Activated T-cell treated with anti-CD3 and anti-CD28 coated beads, Interleukin-2, amount 50 U/mL, for 72 hours (primary cell): Measurements from ENCODE around the gene EVX2. TPM values are rescaled to one million over a fixed set of nuclear protein-coding genes. Genes with fewer than 3 reads are reported as not detected.

Experiments
- ATAC-seq, 2 donors: fragments of 150-1000 bp; cut with Tn5 transposase; replicated peaks in 1 of 2; 2 replicates each; pipeline ENCODE4 v1.10.0; 2021; ENCODE audit warnings: moderate library complexity in 2 of 2, mild to moderate bottlenecking in 1 of 2
- DNase-seq, 2 donors: peaks; one replicate each; pipeline ENCODE4 v3.0.0; 2021 to 2022; ENCODE audit warnings: mixed read lengths in 1 of 2
- H3K27ac Mint-ChIP-seq: one replicate; pipeline ENCODE4 v1.8.0; 2022; ENCODE audit warnings: mild to moderate bottlenecking, moderate library complexity, mixed read lengths
- H3K27me3 Mint-ChIP-seq: one replicate; pipeline ENCODE4 v1.8.0; 2022; ENCODE audit warnings: low read depth, mixed read lengths
- H3K36me3 Mint-ChIP-seq, 2 donors: one replicate each; pipeline ENCODE4 v1.8.0; 2022; ENCODE audit warnings: mixed read lengths in 2 of 2, mild to moderate bottlenecking in 1 of 2; ENCODE audit not compliant: insufficient read depth in 2 of 2
- H3K4me1 Mint-ChIP-seq: one replicate; pipeline ENCODE4 v1.8.0; 2022; ENCODE audit warnings: low read depth, mixed read lengths
- H3K4me3 Mint-ChIP-seq, 2 donors: one replicate each; pipeline ENCODE4 v1.8.0; 2022; ENCODE audit warnings: mild to moderate bottlenecking in 2 of 2, mixed read lengths in 2 of 2, moderate library complexity in 2 of 2
- H3K9me3 Mint-ChIP-seq, 2 donors: one replicate each; pipeline ENCODE4 v1.8.0; 2022; ENCODE audit warnings: mixed read lengths in 2 of 2
- total RNA-seq, 2 donors: library from RNA; stranded (reverse); gene quantifications; one replicate each; pipeline ENCODE4 v1.2.3, GENCODE V29; 2022

EVX2 gene
- total RNA-seq, 2 donors from 2014 or later, result not detected

GRCh38 chr2:176109192-176109901, 25.6 kb upstream of the EVX2 start:
- DNase-seq (no peak), ATAC-seq (no peak)
- Mint-ChIP-seq H3K9me3 (no peaks in the 10 kb centered on the region), H3K27me3 (peaks cover 78% of the 10 kb centered on the region), H3K27ac (peak overlapping the region; percentile 68), H3K4me3 (peak overlapping the region; percentile 54 to 58), H3K36me3 (peaks cover 2 to 3% of the 10 kb centered on the region in 2 donors), H3K4me1 (peaks cover 39% of the 10 kb centered on the region)

DNA sequence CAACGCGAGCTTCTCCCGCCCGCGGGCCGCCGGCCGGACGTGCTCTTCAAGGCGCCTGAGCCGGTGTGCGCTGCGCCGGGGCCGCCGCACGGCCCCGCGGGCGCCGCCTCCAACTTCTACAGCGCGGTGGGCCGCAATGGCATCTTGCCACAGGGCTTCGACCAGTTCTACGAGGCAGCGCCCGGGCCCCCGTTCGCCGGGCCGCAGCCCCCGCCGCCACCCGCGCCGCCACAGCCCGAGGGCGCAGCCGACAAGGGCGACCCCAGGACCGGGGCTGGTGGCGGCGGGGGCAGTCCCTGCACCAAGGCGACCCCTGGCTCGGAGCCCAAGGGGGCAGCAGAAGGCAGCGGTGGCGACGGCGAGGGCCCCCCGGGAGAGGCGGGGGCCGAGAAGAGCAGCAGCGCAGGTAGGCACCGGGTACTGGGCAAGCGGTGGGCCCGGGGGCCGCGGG, 24.0 kb upstream of the EVX2 start:
- H3K9me3 Mint-ChIP-seq, result no peaks in the 10 kb centered on the region
- peaks cover 78% of the 10 kb centered on the region for H3K27me3 Mint-ChIP-seq
- no peak overlapping the region for H3K4me3 Mint-ChIP-seq
- ATAC-seq (no peak), DNase-seq (no peak)
- H3K27ac Mint-ChIP-seq, result no peak overlapping the region
- peaks cover 2 to 3% of the 10 kb centered on the region in 2 donors for H3K36me3 Mint-ChIP-seq
- peaks cover 47% of the 10 kb centered on the region for H3K4me1 Mint-ChIP-seq

DNA sequence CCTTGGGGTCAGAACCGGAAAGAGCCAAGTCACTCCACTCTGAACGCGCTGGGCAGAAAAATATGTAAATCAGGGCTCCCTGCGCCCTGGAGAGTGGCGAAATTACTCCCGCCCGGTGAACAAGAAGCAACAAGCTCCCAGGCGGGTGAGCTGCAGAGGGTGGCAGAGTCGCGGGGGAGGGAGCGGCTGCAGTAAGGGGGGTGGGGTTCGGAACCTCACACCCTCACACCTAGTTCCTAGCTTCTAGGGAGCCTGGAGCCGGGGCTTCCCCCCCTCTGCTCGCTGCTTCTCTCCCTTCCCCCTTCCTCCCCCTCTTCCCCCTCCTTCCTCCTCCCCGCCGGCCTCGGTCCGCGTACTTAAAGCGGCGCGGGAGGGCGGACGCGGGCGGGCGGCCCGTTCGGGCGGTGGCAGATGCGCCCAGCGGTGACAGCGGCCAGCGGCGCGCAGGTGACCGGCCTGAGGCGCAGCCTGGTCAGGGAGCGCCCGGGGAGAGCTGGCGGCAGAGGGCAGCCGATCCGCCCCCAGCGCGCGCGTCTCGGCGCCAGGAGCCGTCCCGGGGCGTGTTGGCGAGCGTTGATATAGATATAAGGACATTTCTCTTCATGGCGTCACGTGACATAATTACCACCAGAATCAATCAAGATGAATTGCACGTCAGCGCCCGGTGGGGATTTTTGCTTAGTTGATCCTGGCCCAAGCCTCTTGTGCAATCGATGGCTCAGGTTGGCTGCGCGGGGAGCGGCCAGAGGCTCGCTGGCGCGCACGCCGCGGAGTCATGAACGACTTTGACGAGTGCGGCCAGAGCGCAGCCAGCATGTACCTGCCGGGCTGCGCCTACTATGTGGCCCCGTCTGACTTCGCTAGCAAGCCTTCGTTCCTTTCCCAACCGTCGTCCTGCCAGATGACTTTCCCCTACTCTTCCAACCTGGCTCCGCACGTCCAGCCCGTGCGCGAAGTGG, 23.1 kb upstream of the EVX2 start, which contains the start of gene HOXD11:
Gene HOXD11, plus strand, starts transcription at position 700 of the 959 bp plus-strand sequence. Its CDS starts 76 bp downstream, at position 776.
- H3K27me3 Mint-ChIP-seq, result peaks cover 78% of the 10 kb centered on the region
- H3K27ac Mint-ChIP-seq, result peak within 1 kb of the TSS; percentile 12
- peak within 1 kb of the TSS; percentile 67 to 73 for H3K4me3 Mint-ChIP-seq
- H3K4me1 Mint-ChIP-seq, result peaks cover 47% of the 10 kb centered on the region
- ATAC-seq (peak; percentile 24 to 28), DNase-seq (no peak)
- peaks cover 2 to 5% of the 10 kb centered on the region in 2 donors for H3K36me3 Mint-ChIP-seq
- no peaks in the 10 kb centered on the region for H3K9me3 Mint-ChIP-seq

DNA sequence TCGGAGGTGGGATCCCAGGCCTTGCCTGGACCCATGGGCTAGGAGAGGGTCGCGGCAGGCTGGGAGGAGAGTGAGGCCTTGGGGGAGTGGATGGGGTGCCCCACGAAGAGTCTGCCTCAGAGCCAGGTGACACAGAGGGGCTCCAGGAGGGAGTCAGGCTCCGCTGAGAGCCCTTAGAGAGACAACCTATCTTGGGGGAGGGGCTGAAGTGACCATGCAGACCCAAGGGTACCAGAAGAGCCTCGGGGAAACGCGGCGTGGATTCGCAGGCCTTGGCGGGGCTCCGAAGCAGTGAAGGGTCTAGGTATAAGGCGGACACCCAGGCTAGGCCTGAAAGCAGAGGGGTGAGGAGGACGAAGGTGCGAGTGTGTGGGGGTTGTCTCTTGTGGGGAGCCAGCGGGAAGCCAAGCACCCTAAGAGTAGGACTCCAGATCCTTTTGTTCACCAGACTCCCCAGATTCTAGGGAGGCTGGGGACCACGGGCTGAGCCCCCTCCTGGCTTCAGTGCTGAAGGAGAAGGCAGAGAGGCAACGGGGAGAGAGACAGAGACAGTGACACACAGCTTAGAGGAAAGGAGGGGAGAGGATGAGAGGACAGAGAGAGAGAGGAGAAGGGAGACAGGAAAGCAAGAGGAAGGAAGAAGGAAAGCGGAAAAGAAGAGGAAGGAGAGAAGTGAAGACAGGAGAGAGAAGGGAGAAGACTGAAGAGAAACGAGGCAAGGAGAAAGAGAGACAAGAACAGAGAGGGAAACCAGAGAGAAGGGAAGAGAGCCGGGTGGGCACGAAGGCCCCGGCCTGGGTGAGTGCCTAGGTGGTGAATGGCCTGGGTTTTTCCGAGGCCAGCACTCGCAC, 22.2 kb upstream of the EVX2 start:
- H3K4me3 Mint-ChIP-seq, result peak overlapping the region; percentile 53 to 73
- no peaks in the 10 kb centered on the region for H3K9me3 Mint-ChIP-seq
- peaks cover 43% of the 10 kb centered on the region for H3K4me1 Mint-ChIP-seq
- peaks cover 2 to 5% of the 10 kb centered on the region in 2 donors for H3K36me3 Mint-ChIP-seq
- peaks cover 80% of the 10 kb centered on the region for H3K27me3 Mint-ChIP-seq
- ATAC-seq, result peak in 1 of 2 donors; percentile 21
- DNase-seq, result no peak
- H3K27ac Mint-ChIP-seq, result peak overlapping the region; percentile 12

GRCh38 chr2:176105078-176105729, 21.4 kb upstream of the EVX2 start:
- peak overlapping the region; percentile 49 to 54 for H3K4me3 Mint-ChIP-seq
- H3K27me3 Mint-ChIP-seq, result peaks cover 81% of the 10 kb centered on the region
- DNase-seq, result no peak
- no peaks in the 10 kb centered on the region for H3K9me3 Mint-ChIP-seq
- H3K27ac Mint-ChIP-seq, result no peak overlapping the region
- ATAC-seq, result no peak
- peaks cover 43% of the 10 kb centered on the region for H3K4me1 Mint-ChIP-seq
- peaks cover 2 to 5% of the 10 kb centered on the region in 2 donors for H3K36me3 Mint-ChIP-seq

DNA sequence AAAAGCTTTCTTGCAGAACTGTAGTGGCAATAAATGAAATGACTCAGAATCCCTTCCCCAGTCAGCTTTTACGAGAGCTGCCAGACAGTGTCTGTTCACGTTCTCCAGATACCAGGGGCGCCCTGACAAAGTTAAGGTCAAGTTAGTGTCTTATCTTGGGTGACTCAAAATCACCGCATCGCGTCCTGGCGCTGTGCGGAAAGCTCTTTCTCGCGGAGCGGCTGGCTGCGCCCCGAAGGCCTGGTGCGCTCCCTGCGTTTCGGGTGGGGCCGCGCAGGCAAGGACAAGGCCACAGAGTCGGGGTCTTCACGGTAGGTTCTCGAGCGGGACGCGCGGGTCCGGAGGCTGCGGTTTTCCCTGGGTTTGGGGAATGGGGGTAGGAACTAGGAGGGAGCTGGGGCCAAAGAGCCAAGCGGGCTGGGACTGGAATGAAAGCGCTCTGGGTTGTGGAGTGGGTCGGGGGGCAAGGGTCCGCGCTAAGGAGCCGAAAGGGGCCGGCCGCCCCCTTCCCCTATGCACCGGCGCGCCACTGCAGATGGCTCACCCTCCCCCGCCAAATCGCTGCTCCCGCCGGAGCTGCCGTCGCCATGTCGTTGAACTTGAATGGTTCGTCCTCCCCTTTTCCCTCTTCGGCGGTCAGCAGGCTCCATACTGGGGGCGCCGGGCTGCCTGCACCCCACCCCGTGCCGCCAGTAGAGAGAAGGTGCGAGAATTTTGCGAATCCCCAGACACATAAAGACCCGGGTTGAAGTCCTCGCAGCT, 20.7 kb upstream of the EVX2 start:
- Mint-ChIP-seq H3K4me3 (peak overlapping the region; percentile 54 to 75), H3K9me3 (no peaks in the 10 kb centered on the region), H3K4me1 (peaks cover 39% of the 10 kb centered on the region), H3K27ac (no peak overlapping the region), H3K27me3 (peaks cover 76% of the 10 kb centered on the region), H3K36me3 (peaks cover 2 to 5% of the 10 kb centered on the region in 2 donors)
- no peak for DNase-seq
- ATAC-seq, result peak; percentile 35 to 39

DNA sequence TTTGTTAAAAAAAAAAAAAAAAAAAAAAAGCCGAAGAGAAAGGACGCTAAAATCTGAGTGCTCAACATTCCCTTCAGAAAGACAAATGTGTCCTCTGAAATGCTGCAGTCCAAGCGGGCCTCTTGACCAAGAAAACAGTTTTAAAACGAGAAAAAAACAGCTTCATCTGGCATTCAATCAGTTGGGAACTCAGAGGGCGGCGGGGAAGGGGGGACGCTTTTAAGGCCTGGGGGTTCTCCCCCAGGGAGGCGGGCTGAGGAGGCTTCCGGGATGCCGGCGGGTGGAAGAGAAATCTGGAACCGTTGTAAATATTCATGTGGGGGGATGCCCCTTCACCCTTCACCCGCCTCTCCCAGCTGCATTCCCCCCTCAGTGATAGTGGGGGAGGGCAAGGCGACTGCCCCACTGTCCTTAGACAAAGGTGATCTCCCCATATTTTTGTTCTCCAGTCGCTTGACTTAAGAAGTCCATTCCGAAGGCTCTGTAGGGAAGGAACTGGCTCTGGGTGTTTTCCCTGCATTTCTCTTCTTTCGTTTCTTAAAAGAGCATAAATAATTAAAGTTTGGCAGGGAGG, 20.1 kb upstream of the EVX2 start:
- peaks cover 32% of the 10 kb centered on the region for H3K4me1 Mint-ChIP-seq
- DNase-seq (no peak), ATAC-seq (no peak)
- no peak overlapping the region for H3K27ac Mint-ChIP-seq
- no peaks in the 10 kb centered on the region for H3K9me3 Mint-ChIP-seq
- peaks cover 0 to 5% of the 10 kb centered on the region in 2 donors for H3K36me3 Mint-ChIP-seq
- peaks cover 76% of the 10 kb centered on the region for H3K27me3 Mint-ChIP-seq
- peak overlapping the region in 1 of 2 donors; percentile 54 for H3K4me3 Mint-ChIP-seq

GRCh38 chr2:176103194-176103593, 19.4 kb upstream of the EVX2 start:
- Mint-ChIP-seq H3K27ac (no peak overlapping the region), H3K4me1 (peaks cover 30% of the 10 kb centered on the region), H3K27me3 (peaks cover 75% of the 10 kb centered on the region), H3K4me3 (no peak overlapping the region), H3K36me3 (peaks cover 0 to 5% of the 10 kb centered on the region in 2 donors), H3K9me3 (no peaks in the 10 kb centered on the region)
- no peak for DNase-seq
- ATAC-seq, result no peak

DNA sequence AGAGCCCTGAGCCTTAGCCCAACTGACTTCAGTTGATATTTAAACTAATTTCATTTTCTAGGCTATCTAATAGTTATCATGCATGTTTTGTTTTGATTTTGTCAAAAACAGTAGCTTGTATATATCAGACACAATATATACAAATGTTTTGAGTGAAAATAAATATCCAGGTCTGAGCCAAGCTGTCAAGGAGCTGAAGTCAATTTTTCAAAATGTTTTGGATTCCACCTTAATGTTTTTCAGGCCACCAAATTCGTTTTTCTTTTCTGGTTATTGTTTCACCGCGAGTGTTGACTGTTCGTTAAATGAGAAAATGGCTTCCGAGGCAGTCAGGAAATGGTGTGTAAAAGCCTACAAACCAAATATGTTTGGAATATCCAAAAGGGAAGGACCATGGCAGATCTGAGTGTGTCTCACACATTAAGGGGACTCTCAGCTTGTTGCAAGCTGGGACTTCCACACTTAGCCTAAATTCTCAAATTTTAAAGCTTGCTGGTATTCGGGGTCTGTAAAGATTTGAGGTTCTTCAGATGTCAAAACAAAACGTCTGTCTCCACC, 18.6 kb upstream of the EVX2 start:
- Mint-ChIP-seq H3K36me3 (peaks cover 0 to 5% of the 10 kb centered on the region in 2 donors), H3K27me3 (peaks cover 83% of the 10 kb centered on the region), H3K4me3 (no peak overlapping the region), H3K27ac (no peak overlapping the region), H3K9me3 (no peaks in the 10 kb centered on the region), H3K4me1 (peaks cover 37% of the 10 kb centered on the region)
- DNase-seq, result no peak
- no peak for ATAC-seq

DNA sequence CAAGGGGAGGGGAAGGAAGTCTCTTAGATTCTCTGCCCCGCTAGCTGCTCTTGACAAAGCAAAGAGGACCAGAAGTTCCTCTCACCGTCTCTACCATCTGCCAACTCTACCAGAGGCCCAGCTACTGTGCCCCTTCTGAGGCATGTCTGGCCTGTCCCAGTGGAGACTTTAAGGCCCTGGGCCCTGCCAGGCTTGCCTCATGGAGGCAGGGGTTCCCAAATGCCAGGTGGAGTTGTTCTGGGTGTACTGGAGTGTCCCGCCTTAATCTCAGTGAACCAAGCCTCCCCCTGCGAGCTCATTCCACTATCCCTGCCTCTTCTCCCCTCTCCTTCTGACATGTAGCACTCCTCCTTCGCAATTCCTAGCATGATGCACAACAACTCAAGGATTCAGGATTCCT, 18.1 kb upstream of the EVX2 start:
- ATAC-seq (no peak), DNase-seq (no peak)
- H3K4me3 Mint-ChIP-seq, result no peak overlapping the region
- H3K9me3 Mint-ChIP-seq, result no peaks in the 10 kb centered on the region
- H3K36me3 Mint-ChIP-seq, result peaks cover 0 to 5% of the 10 kb centered on the region in 2 donors
- H3K4me1 Mint-ChIP-seq, result peaks cover 43% of the 10 kb centered on the region
- peaks cover 89% of the 10 kb centered on the region for H3K27me3 Mint-ChIP-seq
- H3K27ac Mint-ChIP-seq, result no peak overlapping the region

- DNase-seq, result no peak
- H3K9me3 Mint-ChIP-seq, result no peaks in the 10 kb centered on the region
- H3K4me3 Mint-ChIP-seq, result no peak overlapping the region
- H3K27me3 Mint-ChIP-seq, result peaks cover 92% of the 10 kb centered on the region
- no peak overlapping the region for H3K27ac Mint-ChIP-seq
- peaks cover 0 to 5% of the 10 kb centered on the region in 2 donors for H3K36me3 Mint-ChIP-seq
- ATAC-seq, result no peak
- H3K4me1 Mint-ChIP-seq, result peaks cover 46% of the 10 kb centered on the region
These were observed 17.6 kb upstream of the EVX2 start for GRCh38 chr2:176101216-176101830.
